ENCODE results near the gene RBM38.
A peak's percentile ranks its signal among the peaks of the same experiment; 100 is the strongest.
"Not testable (repeated sequence)": the region's sequence is repeated elsewhere in the genome, so short reads cannot be mapped to it uniquely, and the experiment has no call there.

The RBM38 gene

GRCh38 chr20:57410398-57410920 lies 19.3 kb downstream of the RBM38 start:
- no peak for DNase-seq
- intact Hi-C loops (cut with DNase I) = no loop called here

DNA sequence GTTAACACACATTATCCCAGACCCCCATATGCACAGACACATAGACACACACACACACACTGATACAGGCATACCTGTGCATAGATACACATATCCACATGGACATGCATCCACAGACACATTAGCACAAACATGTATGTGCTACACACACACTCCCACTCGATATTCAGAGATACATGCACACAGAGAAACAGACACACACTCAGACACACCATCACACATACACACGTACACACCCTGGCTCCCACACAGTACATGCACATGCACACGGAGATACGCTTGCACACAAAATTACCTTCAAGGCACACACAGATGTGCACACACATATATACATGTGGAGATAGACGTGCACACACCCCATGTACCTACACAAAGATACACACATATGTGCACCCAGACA lies 19.7 kb downstream of the RBM38 start:
- DNase-seq = no peak
- intact Hi-C loops (cut with DNase I) = no loop called here

DNA sequence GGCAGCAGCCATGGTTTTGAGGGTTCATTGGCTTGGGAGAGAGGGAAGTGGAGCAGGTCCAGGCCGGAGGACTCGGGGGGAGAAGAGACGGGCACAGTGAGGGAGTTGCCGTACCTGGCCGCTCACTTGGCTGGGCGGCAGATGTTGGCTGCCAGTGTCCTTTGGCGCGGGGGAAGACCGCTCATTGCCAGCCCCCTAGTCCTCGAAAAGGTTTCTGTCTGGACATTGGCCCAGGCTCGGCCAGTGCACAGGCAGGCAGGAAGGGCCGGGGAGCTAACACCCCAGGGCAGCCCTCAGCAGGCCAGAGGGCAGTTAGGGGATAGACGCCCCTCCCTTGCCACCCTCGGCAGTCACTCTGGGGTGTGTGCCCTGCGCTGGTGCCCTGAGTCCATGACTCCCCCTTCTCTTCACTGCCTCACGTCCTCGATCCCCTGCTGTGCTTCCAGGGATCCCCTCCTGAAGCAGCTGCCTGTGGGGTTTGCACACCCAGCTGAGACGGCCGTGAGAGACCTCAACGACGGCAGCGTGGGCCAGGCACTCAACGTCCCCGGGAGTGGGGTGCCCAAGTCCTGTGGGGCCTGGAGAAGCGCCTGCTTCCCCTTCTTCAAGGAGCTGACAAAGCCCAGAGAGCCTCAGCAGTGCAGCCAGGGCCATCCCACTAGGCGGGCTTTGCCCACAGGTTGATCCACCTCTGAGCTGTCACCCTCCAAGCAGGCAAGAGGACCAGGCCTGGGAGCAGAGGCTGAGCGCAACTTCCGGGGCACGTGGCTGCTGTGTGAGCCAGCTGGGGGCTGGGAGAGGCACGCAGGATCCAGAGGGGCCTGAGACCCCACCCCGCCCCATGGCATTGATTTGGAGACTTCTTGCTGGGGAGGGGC lies 20.4 kb downstream of the RBM38 start:
- DNase-seq = no peak
- intact Hi-C loops (cut with DNase I) = no loop called here

- intact Hi-C loops (cut with DNase I) = no loop called here
- DNase-seq = no peak
Measured at GRCh38 chr20:57412347-57413029, 21.3 kb downstream of the RBM38 start.

- intact Hi-C loops (cut with DNase I) = no loop called here
- no peak for DNase-seq
Measured at GRCh38 chr20:57413986-57414385, 22.8 kb downstream of the RBM38 start.

GRCh38 chr20:57414867-57415592 lies 23.8 kb downstream of the RBM38 start:
- intact Hi-C loops (cut with DNase I) = no loop called here
- DNase-seq = no peak

DNA sequence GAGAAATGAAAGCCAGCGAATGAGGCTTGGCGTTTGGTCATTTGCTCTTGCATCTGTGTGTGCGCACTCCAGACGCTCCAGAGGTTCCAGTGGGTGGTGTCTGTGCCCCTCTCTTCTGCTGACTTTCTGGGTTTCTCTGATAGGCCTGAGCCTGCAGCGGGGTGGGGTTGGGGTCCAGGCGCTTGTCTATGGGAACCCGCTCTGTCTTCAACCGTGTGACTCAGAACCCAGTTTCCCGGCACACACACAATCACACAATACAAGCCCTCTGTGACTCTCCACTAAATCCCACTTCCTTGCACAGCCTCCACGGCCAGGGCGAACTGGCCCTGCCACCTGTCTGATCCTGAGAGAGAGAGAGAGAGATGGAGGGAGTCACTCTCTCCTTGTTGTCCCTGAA lies 24.6 kb downstream of the RBM38 start:
- intact Hi-C loops (cut with DNase I) = no loop called here
- no peak for DNase-seq

- intact Hi-C loops (cut with DNase I) = no loop called here
- DNase-seq = no peak
Measured at GRCh38 chr20:57416296-57417022, 25.3 kb downstream of the RBM38 start.

- intact Hi-C loops (cut with DNase I) = no loop called here
- DNase-seq = no peak
Measured at GRCh38 chr20:57417051-57417689, 26.0 kb downstream of the RBM38 start.

DNA sequence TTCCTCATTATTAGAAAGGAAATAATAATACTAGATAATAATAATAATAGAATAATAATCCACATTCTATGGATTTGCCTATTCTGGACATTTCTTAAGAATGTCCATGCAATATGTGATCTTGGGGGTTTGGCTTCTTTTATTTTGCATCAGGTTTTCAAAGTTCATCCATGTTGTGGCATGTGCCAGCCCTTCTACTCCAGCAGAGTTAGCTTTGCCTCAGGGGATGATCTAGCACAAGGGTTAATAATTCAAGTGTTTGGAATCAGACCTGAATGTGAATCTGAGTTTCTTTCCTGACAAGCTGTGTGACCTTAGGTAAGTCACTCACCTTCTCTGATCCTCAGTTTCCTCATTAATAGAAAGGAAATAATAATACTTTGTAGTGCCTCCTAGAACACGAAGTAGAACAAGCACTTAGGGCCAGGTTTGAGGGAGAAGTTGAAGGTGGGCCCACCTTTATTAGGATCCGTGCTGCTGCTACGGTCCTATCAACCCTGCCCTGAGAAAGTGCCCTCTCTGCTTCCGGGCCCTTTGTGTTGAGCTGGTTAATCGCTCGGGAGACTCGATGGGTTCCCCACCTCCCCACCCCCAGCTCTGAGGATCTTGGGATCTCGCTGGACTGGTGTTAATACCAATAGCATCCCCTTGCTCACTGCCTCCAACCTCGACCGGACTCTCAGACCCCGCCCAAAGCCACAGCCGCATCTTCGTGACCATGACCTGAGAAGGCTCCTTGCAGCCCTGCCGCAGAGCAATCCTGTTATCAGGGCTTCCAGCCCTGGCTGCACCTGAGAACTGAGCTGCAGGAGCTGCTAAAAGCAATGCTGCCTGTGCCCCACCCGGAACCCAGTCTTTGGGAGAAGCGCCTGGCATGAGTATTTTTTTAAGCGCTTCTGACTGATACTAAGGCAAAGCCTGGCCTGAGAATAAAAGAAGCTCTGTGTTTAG lies 26.9 kb downstream of the RBM38 start:
- intact Hi-C loops (cut with DNase I) = no loop called here

DNA sequence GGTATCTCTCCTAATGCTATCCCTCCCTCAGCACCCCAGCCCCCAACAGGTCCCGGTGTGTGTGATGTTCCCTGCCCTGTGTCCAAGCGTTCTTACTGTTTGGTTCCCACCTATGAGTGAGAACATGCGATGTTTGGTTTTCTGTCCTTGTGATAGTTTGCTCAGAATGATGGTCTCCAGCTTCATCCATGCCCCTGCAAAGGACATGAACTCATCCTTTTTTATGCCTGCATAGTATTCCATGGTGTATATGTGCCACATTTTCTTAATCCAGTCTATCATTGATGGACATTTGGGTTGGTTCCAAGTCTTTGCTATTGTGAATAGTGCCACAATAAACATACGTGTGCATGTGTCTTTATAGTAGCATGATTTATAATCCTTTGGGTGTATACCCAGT lies 28.3 kb downstream of the RBM38 start:
- intact Hi-C loops (cut with DNase I); DNase-seq: not testable (repeated sequence)

More for the DNA sequence above, 26.9 kb downstream of the RBM38 start:
- DNase-seq = no peak

DNA sequence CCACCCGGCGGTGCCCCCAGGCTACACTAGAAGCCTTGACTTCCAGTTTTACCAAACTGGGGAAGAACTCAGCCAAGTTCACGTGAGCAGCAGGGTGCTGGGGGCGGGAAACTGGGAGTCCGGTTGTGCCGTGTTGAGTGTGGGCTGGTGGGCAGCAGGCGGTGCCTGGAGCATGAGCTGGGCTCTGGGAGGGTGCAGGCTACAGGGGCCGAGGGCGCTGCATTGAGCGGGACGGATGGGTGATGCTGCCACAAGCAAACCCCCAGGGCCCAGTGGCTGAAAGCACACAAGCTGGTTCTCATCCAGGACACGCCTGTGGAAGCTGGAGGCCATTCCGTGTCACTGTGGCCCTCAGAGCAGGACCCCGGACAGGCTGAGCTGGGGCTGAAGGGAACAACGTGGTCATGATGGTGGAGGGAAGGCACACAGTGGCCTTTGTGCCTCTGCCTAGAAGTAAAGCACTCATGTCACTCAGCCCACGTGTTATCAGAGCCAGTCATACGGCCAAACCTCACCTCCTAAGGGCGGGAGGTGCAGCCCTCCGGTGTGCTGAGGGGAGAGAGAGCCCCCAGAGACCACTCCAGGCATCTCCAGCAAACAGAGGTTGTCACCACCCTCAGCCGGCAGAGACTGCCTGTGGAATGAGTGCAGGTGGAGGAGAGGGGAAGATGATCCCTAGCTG lies 29.5 kb downstream of the RBM38 start:
- DNase-seq = no peak
- intact Hi-C loops (cut with DNase I) = no loop called here

GRCh38 chr20:57421253-57422220 lies 30.3 kb downstream of the RBM38 start:
- intact Hi-C loops (cut with DNase I) = no loop called here
- DNase-seq = peak in 2 of 42 donors; percentile 33

DNA sequence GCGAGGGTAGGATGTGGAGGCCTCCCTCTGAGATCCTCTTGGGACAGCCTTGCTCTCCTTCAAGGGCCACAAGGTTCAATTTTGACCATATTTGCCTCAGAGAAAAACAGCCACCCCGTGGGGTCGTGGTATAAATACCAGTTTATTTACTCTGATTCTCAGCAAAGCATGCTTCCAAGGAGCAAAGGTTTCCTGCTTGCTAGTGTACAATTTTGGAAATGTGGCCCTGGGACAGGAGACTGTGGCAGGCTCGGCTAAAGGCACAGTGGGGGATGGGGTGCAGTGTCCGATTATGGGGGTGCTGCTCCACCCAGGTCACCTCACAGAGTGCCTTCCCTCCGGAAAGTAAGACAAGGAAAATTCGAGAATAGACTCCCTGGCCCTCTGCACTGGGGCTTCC lies 31.1 kb downstream of the RBM38 start:
- DNase-seq = no peak
- intact Hi-C loops (cut with DNase I) = no loop called here

DNA sequence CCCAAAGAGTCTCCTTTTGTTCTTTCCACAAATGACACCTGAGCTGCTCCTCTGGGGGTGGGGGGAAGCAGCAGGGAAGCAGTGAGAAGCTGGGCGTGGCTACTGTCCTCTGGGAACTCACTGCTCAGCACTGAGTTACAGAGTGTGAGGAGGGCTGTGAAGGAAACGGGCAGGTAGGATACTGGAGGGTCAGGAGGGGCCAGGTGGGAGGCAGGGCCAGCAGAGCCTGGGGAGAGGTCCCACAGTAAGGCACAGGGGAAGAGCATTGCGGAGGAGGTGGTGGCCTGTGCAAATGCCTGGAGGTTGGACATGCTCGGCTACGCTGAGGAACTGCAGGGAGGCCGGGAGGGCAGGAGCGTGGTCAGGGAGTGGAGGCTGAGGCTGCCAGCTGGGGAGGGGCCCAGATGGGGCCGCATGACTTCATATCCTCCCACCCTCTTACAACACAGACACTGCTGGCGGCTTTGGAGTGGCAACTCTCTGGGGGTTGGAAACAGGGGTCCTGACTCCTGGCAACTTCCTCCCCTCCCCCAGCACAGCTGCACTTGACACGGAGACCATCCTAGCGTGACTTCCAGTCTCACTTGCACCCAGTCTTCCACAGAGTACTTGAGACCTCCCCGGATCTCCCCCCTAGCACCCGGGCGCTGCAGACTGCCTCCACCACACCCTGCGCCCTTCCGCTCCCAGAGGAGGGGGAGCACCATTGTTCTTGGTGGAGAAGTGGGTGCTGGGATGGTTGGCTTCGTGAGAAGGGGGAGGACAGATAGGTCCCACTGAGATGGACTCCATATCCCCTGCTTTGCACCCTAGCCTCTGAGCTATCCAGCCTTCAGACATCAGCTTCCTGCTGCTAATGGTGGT lies 34.2 kb downstream of the RBM38 start:
- intact Hi-C loops (cut with DNase I) = no loop called here
- no peak for DNase-seq
